MCF 10A (cell line): Measurements from ENCODE around the gene FHIP2A. TPM values are rescaled to one million over a fixed set of nuclear protein-coding genes. Genes with fewer than 3 reads are reported as not detected.

Experiments used
- BruUV-seq: library from RNA; stranded (reverse); fragments of 400-500 nt; replicated peaks from 2 replicates; lab custom pipeline; 2021; lab: Mats Ljungman, UMichigan
- CTCF ChIA-PET: fragments of 300-600 bp; sonication (Branson Sonifier 250); formaldehyde crosslinking; extraction: SDS; loops from one replicate; lab custom pipeline; 2021; ENCODE audit warnings: antibody characterized with exemption, inconsistent platforms; lab: Yijun Ruan, JAX
- POLR2A ChIA-PET: fragments of 300-600, 350-650 bp; sonication (Branson Sonifier 250); formaldehyde crosslinking; extraction: SDS; loops from one replicate; lab custom pipeline; 2020; ENCODE audit warnings: antibody characterized with exemption, inconsistent platforms; lab: Yijun Ruan, JAX
- DNase-seq: peaks from one replicate; pipeline ENCODE4 v3.0.0-alpha.2; 2018; ENCODE audit not compliant: unreplicated experiment
- H3K27ac Mint-ChIP-seq: one replicate; pipeline ENCODE4 v1.8.0; 2022; ENCODE audit warnings: mild to moderate bottlenecking, low read depth, mixed read lengths; ENCODE audit not compliant: unreplicated experiment
- H3K27me3 Mint-ChIP-seq: one replicate; pipeline ENCODE4 v1.8.0; 2022; ENCODE audit warnings: mixed read lengths; ENCODE audit not compliant: insufficient read depth, unreplicated experiment
- H3K36me3 Mint-ChIP-seq: one replicate; pipeline ENCODE4 v1.8.0; 2022; ENCODE audit warnings: mild to moderate bottlenecking, moderate library complexity, mixed read lengths; ENCODE audit not compliant: insufficient read depth, unreplicated experiment
- H3K4me1 Mint-ChIP-seq: one replicate; pipeline ENCODE4 v1.8.0; 2022; ENCODE audit warnings: mixed read lengths; ENCODE audit not compliant: insufficient read depth, unreplicated experiment
- H3K4me3 Mint-ChIP-seq: one replicate; pipeline ENCODE4 v1.8.0; 2022; ENCODE audit warnings: mild to moderate bottlenecking, moderate library complexity, mixed read lengths; ENCODE audit not compliant: unreplicated experiment
- H3K9me3 Mint-ChIP-seq: one replicate; pipeline ENCODE4 v1.8.0; 2022; ENCODE audit warnings: mixed read lengths; ENCODE audit not compliant: unreplicated experiment
- CTCF ChIP-seq: fragments of 200-600 bp; IDR thresholded peaks from one replicate; pipeline ENCODE4 v1.8.0; 2022; ENCODE audit warnings: antibody characterized with exemption, mild to moderate bottlenecking; ENCODE audit not compliant: unreplicated experiment
- intact Hi-C: fragments of 100-400 bp; cut with micrococcal nuclease; formaldehyde crosslinking; loops from 2 replicates; pipeline ENCODE4 v1.14.1; 2022
- total RNA-seq: library from RNA; stranded (reverse); gene quantifications from 2 replicates; pipeline ENCODE4 v1.2.3, GENCODE V29; 2022

FHIP2A gene
- total RNA-seq, 1 experiment from 2014 or later: 17.2 TPM

DNA sequence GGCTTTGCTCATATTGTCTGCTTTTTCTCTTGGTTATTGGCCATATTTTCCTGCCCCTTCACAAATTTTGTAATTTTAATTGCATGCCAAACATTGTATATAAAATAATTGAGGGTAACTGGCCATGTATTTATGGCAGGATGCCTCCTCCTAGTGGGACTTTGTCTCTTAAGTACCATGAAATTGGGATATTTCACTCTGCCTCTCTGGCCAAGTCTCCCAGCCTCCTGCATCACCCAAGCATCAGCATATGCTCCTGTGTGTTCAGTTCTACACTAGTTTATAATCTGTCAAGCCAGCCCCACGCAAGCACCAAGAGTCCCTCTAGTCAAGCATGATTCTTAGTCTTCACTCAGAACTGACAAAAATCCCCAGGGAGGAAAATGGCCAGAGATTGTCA, 44.2 kb upstream of the FHIP2A start:
- H3K36me3 Mint-ChIP-seq: no peaks in the 10 kb centered on the region
- H3K27me3 Mint-ChIP-seq: no peaks in the 10 kb centered on the region
- intact Hi-C loops: no loop called here
- H3K27ac Mint-ChIP-seq: no peak overlapping the region
- TF ChIP-seq CTCF: no peak
- BruUV-seq: no TSS peak
- H3K4me3 Mint-ChIP-seq: no peak overlapping the region
- ChIA-PET POLR2A (interaction anchor here (0.7 to 1.4 kb wide), 2 partner anchors 53 to 93 kb away, joined by 3 to 6 read pairs; no protein-coding TSS in a partner anchor), CTCF (interaction anchor here (0.7 kb wide), 1 partner anchor 10 kb away, joined by 4 read pairs; no protein-coding TSS in a partner anchor)
- no peak for DNase-seq
- peaks cover 27% of the 10 kb centered on the region for H3K4me1 Mint-ChIP-seq
- H3K9me3 Mint-ChIP-seq: no peaks in the 10 kb centered on the region

DNA sequence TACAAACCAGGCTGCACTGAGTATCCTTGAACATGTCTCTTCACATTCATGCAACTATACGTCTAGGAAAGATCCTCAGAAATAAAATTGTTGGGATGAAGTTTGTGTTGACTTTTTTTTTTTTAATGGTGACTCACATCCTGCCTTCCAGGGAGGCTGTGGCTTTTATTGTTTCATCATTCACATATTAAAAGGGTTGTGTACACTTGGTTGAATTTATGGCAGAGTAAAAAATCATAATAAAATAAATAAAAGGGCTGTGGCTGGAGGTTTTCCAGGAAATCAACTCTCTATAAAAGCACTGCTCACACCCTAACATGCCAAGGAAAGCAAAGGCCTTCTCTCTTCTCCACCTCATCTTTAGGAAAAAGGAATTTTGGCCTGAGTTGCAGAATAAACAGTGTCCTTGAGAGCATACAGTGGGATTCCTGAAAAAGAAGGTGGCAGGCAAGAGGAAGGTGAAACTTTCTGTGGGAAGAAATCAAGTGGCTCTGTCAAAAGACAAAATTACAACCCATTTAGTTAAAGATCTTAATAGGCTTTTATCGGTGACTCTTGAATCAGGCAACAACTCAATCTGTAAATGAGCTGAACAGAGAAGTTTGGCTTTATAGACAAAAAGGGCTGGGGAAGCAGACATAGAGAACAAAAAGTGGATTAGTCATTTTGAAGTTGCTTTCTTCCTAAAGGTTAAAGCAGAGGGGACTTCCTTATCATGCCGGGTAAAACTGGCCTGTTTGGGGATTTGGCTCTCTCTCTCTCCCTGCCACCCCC, 41.6 kb upstream of the FHIP2A start:
- peak overlapping the region; percentile 74 for H3K27ac Mint-ChIP-seq
- no peaks in the 10 kb centered on the region for H3K9me3 Mint-ChIP-seq
- H3K27me3 Mint-ChIP-seq: no peaks in the 10 kb centered on the region
- peak; percentile 94 for DNase-seq
- no peak overlapping the region for H3K4me3 Mint-ChIP-seq
- intact Hi-C loops: no loop called here
- H3K4me1 Mint-ChIP-seq: peaks cover 27% of the 10 kb centered on the region
- ChIA-PET POLR2A (interaction anchor here (0.7 to 1.5 kb wide), 11 partner anchors 8 to 254 kb away, joined by 3 to 8 read pairs (median 4); no protein-coding TSS in a partner anchor), CTCF (interaction anchor here (0.7 to 7.0 kb wide), 6 partner anchors 13 to 229 kb away, joined by 3 to 111 read pairs (median 4); no protein-coding TSS in a partner anchor)
- no peak for TF ChIP-seq CTCF
- no peaks in the 10 kb centered on the region for H3K36me3 Mint-ChIP-seq
- TSS peak; percentile 96 for BruUV-seq

- Mint-ChIP-seq H3K4me3 (no peak overlapping the region), H3K9me3 (no peaks in the 10 kb centered on the region), H3K27me3 (no peaks in the 10 kb centered on the region), H3K4me1 (peaks cover 27% of the 10 kb centered on the region), H3K36me3 (no peaks in the 10 kb centered on the region), H3K27ac (peak overlapping the region; percentile 74)
- POLR2A ChIA-PET: interaction anchor here (0.7 to 1.2 kb wide), 11 partner anchors 8 to 254 kb away, joined by 3 to 8 read pairs (median 4); no protein-coding TSS in a partner anchor
- DNase-seq: no peak
- intact Hi-C loops: no loop called here
- BruUV-seq: no TSS peak
- CTCF ChIA-PET: interaction anchor here (0.6 to 7.0 kb wide), 7 partner anchors 14 to 230 kb away, joined by 3 to 111 read pairs (median 4); no protein-coding TSS in a partner anchor
- TF ChIP-seq CTCF: no peak
These were observed 40.9 kb upstream of the FHIP2A start for GRCh38 chr10:114780577-114781184.

DNA sequence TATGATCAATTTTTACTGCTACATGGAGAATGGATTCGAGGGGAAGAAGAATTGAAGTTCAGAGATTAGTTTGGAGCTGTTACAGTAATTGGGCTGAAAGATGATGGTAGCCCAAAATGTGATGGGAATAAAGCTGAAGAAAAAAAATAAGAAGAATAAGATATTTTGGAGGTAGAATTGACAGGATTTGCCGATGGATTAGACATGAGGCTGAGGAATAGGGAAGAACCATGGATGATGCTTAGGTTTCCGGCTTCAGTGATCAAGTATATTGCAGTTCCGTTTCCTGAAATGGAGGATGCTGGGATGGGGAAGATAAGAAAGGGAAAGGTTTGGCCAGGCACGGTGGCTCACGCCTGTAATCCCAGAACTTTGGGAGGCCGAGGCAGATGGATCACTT, 38.9 kb upstream of the FHIP2A start:
- Mint-ChIP-seq H3K36me3 (no peaks in the 10 kb centered on the region), H3K9me3 (no peaks in the 10 kb centered on the region), H3K27me3 (no peaks in the 10 kb centered on the region), H3K27ac (no peak overlapping the region), H3K4me3 (no peak overlapping the region), H3K4me1 (peaks cover 27% of the 10 kb centered on the region)
- ChIA-PET POLR2A (interaction anchor here (0.6 to 1.0 kb wide), 4 partner anchors 9 to 229 kb away, joined by 3 to 5 read pairs (median 3); no protein-coding TSS in a partner anchor), CTCF (interaction anchor here (0.6 to 7.0 kb wide), 8 partner anchors 49 to 312 kb away, joined by 3 to 111 read pairs (median 3); no protein-coding TSS in a partner anchor)
- intact Hi-C loops: no loop called here
- BruUV-seq: no TSS peak
- DNase-seq: no peak
- TF ChIP-seq CTCF: no peak
